ENCODE data around the gene NOX4.

Gene NOX4

DNA sequence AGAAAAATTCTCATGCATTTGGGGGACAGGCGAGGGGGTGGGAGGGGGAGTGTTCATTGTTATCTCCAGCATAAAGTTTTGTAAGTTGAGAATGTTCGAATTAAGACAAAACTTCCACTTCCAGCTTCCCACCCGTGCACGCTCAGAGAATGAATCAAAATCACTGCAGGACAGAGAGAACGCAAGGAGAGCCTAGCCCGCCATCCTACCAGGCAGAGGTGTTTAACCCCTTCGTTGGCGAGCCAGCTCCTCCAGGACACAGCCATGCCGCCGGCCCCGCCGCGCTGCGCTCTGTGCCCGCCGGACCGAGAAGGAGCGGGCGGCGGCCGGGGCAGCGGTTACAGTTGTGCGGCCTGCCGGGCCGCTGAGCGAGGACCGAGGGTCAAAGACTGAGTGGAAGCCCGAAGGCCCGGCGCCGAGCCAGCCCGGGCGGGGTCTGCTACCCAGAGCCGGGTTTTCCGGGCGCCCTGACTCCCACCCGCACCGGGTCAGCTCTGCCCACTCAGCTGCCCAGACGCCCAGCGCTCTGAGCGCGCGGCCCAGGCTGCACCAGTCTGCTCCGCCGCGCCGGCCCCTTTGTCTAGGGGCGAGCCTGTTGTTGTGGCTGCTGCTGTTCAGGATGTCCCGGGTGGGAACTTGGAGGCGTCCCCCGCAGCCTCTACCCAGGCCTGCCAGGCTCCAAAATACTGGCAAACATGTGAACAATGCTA is at the start of gene NOX4:
Gene NOX4 (minus strand): TSS at position 395 of the 710 bp plus-strand sequence. CDS start 129 bp downstream, at position 266.
- DNase-seq = no peak

GRCh38 chr11:89540826-89541225 is 49.7 kb upstream of the NOX4 start:
- DNase-seq = no peak

DNA sequence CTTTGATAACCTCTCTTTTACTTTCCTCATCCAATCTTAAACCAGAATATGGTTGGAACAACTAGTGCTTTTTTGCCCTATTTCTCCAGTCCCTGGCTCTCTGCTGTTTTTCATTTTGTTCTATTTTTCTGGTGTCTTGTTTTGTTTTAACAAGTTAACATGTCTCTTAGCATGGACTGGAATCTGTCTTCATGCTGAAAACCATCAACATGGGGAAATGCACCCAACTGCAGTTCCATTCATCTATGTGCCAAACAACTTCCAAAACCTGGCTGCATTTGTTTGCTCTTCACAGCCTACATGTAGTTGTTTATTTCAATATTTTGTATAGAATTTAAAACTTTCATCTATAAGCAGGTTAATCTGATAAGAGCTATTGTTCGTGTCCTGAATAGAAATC is 46.8 kb upstream of the NOX4 start:
- DNase-seq = no peak

DNA sequence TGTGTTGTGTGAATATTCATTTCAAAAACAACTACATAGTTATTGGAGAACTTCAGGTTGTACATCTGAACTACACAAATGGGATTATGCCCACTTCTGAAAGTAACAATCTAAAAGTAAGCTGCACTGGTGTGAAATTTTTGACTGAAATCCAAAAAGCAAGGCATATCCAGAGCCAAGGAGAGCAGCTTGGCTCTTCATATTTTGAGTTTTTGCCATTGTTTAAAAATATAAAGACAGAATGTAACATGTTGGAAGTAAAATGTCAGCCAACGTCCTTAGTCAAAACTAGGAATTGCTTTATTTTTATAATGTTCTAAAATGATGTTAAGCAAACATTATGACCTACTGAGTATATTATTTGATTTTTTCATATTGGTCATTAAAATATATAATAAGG is 45.8 kb upstream of the NOX4 start:
- DNase-seq = no peak

GRCh38 chr11:89535221-89535620 is 44.0 kb upstream of the NOX4 start:
- DNase-seq = no peak

GRCh38 chr11:89529626-89530380 is 38.6 kb upstream of the NOX4 start:
- no peak for DNase-seq

DNA sequence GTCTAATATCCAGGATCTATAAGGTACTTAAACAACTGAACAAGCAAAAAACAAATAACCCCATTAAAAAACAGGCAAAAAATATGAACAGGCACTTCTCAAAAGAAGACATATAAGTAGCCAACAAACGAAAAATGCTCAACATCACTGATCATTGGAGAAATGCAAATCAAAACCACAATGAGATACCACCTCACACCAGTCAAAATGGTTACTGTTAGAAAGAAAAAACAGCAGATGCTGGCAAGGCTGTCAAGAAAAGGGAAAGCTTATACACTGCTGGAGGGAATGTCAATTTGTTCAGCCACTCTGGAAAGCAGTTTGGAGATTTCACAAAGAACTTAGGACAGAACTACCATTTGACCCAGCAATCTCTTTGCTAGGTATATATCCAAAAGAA is 30.6 kb upstream of the NOX4 start:
- no peak for DNase-seq

GRCh38 chr11:89521294-89521693 is 30.1 kb upstream of the NOX4 start:
- DNase-seq = no peak

GRCh38 chr11:89516496-89516895 is 25.3 kb upstream of the NOX4 start:
- DNase-seq = no peak

DNA sequence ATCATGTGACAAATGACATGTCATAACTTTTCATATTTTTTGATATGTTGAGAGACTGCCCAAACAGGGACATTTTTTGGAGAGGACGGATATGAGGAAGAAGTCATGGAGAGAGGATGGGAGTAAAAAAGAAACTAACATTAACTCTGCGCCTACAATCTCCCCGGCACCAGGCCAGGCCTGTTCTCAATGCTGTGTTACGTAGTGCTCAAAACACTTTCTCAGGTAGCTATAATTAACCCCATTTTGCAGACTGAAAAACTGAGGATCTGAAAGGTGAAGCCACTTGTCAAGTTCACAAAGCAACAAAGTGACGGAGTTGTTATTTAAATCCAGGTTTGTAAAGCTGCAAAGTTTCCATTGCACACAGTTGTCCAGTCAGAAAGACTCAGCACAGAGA is 17.4 kb upstream of the NOX4 start:
- no peak for DNase-seq

- DNase-seq = no peak
These were observed 13.1 kb upstream of the NOX4 start for GRCh38 chr11:89504270-89504669.

- DNase-seq = no peak
These were observed 12.2 kb upstream of the NOX4 start for GRCh38 chr11:89503422-89503821.

- DNase-seq = no peak
These were observed 11.1 kb upstream of the NOX4 start for GRCh38 chr11:89502301-89502700.

DNA sequence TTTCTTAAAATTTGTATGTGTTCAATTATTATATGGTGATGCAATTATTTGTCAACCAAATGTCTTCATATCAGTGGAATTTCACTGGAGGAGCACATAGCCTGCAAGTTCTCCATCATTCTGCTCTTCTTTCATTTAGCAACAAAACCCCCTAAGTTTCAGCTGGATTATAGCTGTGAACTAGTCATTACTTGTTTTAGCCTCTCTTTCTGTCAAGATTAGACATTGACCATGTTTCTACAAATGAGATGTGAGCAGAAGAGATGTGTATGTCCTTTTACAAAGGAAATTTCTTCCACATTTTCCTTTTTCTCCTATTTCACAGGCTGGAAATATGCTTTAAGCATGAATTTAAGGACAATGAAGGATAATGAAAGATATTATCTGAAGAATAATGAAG is 9.2 kb upstream of the NOX4 start:
- no peak for DNase-seq

DNA sequence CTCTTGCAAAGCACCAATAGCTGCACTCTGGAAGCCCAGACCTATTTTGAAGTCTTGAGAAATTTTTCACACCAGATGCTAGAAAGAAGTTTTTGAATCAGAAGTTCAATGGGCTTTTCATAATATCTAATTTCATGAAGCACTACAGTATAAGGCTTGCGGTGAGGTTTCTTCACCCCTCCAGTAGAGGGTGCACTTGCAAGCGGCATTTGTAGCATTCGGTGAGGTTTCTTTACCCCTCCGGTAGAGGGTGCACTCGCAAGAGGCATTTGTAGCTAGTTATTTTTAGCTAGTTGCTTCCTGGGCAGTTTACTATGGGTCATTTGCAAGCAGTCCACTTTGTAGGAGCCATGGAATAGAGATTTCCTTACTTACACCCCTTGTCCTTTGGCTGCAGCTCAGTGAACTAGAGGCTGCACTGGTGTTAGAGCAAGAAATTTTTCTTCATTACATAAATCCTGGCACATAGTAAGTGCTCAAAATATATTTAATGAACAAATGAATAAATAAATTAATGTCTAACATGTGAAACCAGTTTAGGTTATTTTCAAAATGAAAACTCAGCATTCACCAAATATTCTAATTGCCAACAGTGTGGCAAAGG is 7.8 kb upstream of the NOX4 start:
- DNase-seq = no peak

DNA sequence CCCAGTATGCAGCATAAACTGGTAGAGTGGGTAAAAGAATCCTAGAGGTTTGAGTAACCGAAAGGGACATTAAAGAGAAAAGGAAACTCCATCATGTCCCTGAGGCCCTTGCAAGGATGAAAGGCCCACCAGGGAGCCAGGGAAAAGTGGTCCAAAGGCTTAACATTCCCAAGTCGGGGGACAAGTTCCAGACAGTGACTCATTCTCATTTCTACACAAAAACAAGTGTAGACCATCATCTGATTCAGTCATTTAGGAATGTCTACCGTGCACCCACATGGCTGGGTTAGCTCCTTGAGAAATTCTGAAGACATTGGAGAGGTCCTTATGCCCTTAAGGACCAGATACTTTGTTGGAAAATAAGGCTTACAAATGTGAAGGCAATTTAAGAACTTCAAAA is 4.8 kb upstream of the NOX4 start:
- no peak for DNase-seq

DNA sequence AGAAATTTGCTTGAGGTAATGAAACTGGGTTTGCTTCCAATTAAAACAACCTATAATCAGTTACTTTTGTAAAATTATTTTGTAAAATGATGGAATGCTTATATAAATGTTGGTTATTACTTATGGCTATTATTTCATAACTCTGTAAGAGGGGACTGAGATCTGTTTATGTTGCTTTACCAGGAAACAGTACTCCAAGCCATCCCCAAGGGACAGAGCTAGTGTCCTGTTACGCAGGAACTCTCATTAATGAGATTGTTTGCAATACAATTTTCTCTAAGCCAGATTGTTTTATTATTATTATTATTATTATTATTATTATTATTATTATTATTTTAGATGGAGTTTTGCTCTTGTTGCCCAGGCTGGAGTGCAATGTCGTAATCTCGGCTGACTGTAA is 2.3 kb upstream of the NOX4 start:
- DNase-seq = no peak

- DNase-seq = no peak
These were observed 584 bp downstream of the NOX4 start for GRCh38 chr11:89490602-89490980.

DNA sequence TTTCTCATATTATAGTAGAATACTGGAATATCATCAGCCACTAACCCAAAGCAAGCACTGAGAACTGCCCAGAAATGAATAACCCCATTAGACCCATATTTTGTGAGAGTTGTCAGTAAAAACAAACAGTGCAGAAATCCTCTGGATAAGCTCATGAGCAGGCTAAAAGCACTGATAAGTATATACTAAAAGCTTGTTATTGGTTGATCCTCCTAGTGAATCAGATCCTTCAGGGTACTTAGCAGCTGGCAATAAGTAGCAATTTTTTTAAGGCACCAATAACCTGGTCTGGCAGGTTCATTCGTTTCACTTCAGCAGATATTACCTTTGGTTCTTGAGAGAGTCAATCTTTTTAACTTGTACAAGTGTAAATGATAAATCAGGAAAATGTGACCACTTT is 1.2 kb downstream of the NOX4 start:
- DNase-seq = no peak

DNA sequence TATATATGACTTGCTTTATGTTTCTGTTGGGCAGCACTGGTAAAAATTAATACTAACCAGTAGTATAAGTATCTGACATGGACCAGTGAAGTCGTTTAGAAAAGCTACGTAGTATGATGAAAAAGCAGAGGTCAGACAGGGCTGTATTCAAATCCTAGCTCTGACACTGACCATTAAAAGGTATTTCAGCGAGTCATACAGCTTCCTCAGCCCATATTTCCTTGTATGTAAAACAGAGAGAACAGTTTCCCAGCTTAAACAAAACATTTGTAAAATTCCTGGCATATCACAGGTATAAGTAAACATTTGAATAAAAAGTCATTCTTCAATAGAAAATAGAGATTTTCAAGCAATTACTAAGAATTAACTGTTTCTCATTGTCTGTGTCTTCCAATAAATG is 4.2 kb downstream of the NOX4 start:
- no peak for DNase-seq

DNA sequence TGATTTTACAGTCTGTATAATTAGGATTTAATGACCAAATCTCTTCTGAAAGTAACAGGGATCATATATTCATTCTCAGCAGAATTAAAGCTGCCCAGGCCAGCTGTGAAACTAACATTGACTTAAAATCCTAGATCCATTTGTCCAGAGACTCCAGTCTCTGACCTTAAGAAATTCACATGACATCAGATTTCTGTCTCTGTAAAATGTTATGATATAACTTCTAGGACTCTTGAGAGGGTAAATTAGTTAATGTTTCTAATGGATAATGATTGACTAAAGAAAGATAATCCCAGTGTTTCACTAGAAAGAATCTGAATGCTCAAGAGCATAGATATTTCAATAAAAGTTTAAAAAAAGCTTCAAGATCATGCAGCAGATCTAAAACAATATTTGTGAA is 6.3 kb downstream of the NOX4 start:
- no peak for DNase-seq

- DNase-seq = no peak
These were observed 14.0 kb downstream of the NOX4 start for GRCh38 chr11:89477175-89477574.

DNA sequence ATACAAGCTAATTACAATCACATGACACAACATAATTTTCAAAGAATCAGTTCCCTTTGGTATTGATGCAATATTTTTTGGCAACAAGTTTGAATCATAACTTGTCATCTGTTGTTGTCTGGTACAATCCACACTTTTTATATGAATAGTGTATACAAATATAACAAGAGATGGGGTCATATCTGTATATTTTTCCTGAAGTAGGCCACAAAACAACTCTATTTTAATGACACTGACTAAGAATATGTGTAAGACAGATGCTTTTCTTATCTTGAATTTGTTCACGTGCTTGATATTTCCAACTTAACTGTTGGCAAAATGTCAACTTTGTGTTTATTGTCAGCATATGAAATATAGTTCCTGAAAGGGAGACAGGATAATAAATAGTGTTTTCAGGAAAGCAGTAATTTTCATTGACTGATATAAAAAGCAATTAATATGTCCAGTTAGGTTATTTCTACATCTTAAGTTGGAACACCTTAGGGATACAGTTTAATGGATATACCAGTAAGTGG is 27.9 kb downstream of the NOX4 start:
- no peak for DNase-seq

DNA sequence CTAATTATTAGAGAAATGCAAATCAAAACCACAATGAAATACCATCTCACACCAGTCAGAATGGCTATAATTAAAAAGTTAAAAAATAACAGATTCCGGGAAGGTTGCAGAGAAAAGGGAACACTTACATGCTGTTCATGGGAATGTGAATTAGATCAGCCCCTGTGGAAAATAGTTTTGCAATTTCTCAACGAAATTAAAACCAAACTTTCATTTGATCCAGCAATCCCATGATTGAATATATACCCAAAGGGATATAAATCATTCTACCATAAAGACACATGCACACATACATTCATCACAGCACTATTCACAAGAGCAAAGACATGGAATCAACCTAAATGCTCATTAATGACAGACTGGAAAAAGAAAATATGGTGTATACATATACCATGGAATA is 32.5 kb downstream of the NOX4 start:
- DNase-seq = no peak

All from NCI-H345 (cell line).